Karpas-422 (cell line): ENCODE measurements around the gene TMCO4. TPM values are rescaled to one million over a fixed set of nuclear protein-coding genes. Genes with fewer than 3 reads are reported as not detected.

ENCODE experiments used
- DNase-seq: peaks from one replicate; pipeline ENCODE4 v3.0.0-alpha.2; 2015
- H2AFZ ChIP-seq: fragments of 200-600 bp; sonication (generic); 2 replicates; pipeline ENCODE4 v1.6.1; 2014; ENCODE audit warnings: antibody characterized with exemption, low read length, mixed read lengths
- H3K27ac ChIP-seq: fragments of 200-600 bp; sonication (generic); 2 replicates; pipeline ENCODE4 v1.5.1; 2014; ENCODE audit warnings: mild to moderate bottlenecking, low read length, moderate library complexity
- H3K27me3 ChIP-seq: fragments of 200-600 bp; sonication (generic); 2 replicates; pipeline ENCODE4 v1.6.1; 2014; ENCODE audit warnings: low read length, mixed read lengths
- H3K36me3 ChIP-seq: fragments of 200-600 bp; sonication (generic); 2 replicates; pipeline ENCODE4 v1.6.1; 2014; ENCODE audit warnings: low read length, mixed read lengths; ENCODE audit not compliant: insufficient read depth
- H3K4me1 ChIP-seq: fragments of 200-600 bp; sonication (generic); 2 replicates; pipeline ENCODE4 v1.6.1; 2014; ENCODE audit warnings: mild to moderate bottlenecking, low read length, mixed read lengths
- H3K4me2 ChIP-seq: fragments of 200-600 bp; sonication (generic); 2 replicates; pipeline ENCODE4 v1.6.1; 2014; ENCODE audit warnings: low read length, low read depth, mild to moderate bottlenecking; ENCODE audit not compliant: poor library complexity, severe bottlenecking
- H3K4me3 ChIP-seq: fragments of 200-600 bp; sonication (generic); 2 replicates; pipeline ENCODE4 v1.5.1; 2014; ENCODE audit warnings: mild to moderate bottlenecking, antibody characterized with exemption, low read length, mixed read lengths
- H3K79me2 ChIP-seq: fragments of 200-600 bp; sonication (generic); 2 replicates; pipeline ENCODE4 v1.6.1; 2014; ENCODE audit warnings: mild to moderate bottlenecking, low read length, mixed read lengths
- H3K9ac ChIP-seq: fragments of 200-600 bp; sonication (generic); 2 replicates; pipeline ENCODE4 v1.6.0; 2014; ENCODE audit warnings: low read length
- H3K9me2 ChIP-seq: fragments of 200-600 bp; sonication (generic), shearing (Covaris generic); replicated peaks from 2 replicates; pipeline ENCODE4 v1.6.0; 2014; ENCODE audit warnings: mild to moderate bottlenecking, low read length, moderate library complexity; ENCODE audit not compliant: insufficient read depth
- H3K9me3 ChIP-seq: fragments of 300-700, 200-600 bp; sonication (generic); 2 replicates; pipeline ENCODE4 v1.6.1; 2014; ENCODE audit warnings: low read length, mixed read lengths
- H4K20me1 ChIP-seq: fragments of 200-600 bp; sonication (generic); 2 replicates; pipeline ENCODE4 v1.6.1; 2014; ENCODE audit warnings: mild to moderate bottlenecking, antibody characterized with exemption, low read length, low read depth; ENCODE audit not compliant: insufficient read depth
- total RNA-seq: library from RNA; depleted of rRNA; stranded (reverse); fragments of >200 nt; shearing (Covaris generic); gene quantifications from 2 replicates; pipeline ENCODE4 v1.2.3, GENCODE V29; 2014; ENCODE audit warnings: low replicate concordance

TMCO4 gene
- total RNA-seq, 1 experiment from 2014 or later = 9.9 TPM

- no peak overlapping the region for H3K4me2 ChIP-seq
- no peaks in the 10 kb centered on the region for H3K36me3 ChIP-seq
- no peaks in the 10 kb centered on the region for H4K20me1 ChIP-seq
- H3K9ac ChIP-seq = no peak overlapping the region
- H3K9me2 ChIP-seq = no peaks in the 10 kb centered on the region
- H3K79me2 ChIP-seq = no peaks in the 10 kb centered on the region
- no peaks in the 10 kb centered on the region for H3K27me3 ChIP-seq
- H3K9me3 ChIP-seq = no peaks in the 10 kb centered on the region
- no peak overlapping the region for H3K4me3 ChIP-seq
- peak; percentile 82 for DNase-seq
- no peak overlapping the region for H2AFZ ChIP-seq
- no peak overlapping the region for H3K27ac ChIP-seq
- H3K4me1 ChIP-seq = peaks cover 3% of the 10 kb centered on the region
These were observed 137.9 kb downstream of the TMCO4 start for GRCh38 chr1:19661721-19662228.

GRCh38 chr1:19658186-19658585 is 141.5 kb downstream of the TMCO4 start:
- H3K9me2 ChIP-seq = no peaks in the 10 kb centered on the region
- no peak overlapping the region for H3K4me3 ChIP-seq
- H3K27ac ChIP-seq = no peak overlapping the region
- no peaks in the 10 kb centered on the region for H3K27me3 ChIP-seq
- H3K9ac ChIP-seq = no peak overlapping the region
- H3K9me3 ChIP-seq = no peaks in the 10 kb centered on the region
- no peak overlapping the region for H3K4me2 ChIP-seq
- no peaks in the 10 kb centered on the region for H3K36me3 ChIP-seq
- H2AFZ ChIP-seq = no peak overlapping the region
- DNase-seq = no peak
- no peaks in the 10 kb centered on the region for H3K79me2 ChIP-seq
- H4K20me1 ChIP-seq = no peaks in the 10 kb centered on the region
- peaks cover 8% of the 10 kb centered on the region for H3K4me1 ChIP-seq

- no peak overlapping the region for H3K4me3 ChIP-seq
- no peak overlapping the region for H3K4me2 ChIP-seq
- DNase-seq = no peak
- no peak overlapping the region for H3K27ac ChIP-seq
- H3K9me2 ChIP-seq = no peaks in the 10 kb centered on the region
- H3K27me3 ChIP-seq = no peaks in the 10 kb centered on the region
- H3K79me2 ChIP-seq = no peaks in the 10 kb centered on the region
- H4K20me1 ChIP-seq = no peaks in the 10 kb centered on the region
- no peak overlapping the region for H2AFZ ChIP-seq
- H3K36me3 ChIP-seq = no peaks in the 10 kb centered on the region
- no peaks in the 10 kb centered on the region for H3K9me3 ChIP-seq
- H3K9ac ChIP-seq = no peak overlapping the region
- H3K4me1 ChIP-seq = peaks cover 8% of the 10 kb centered on the region
These were observed 142.2 kb downstream of the TMCO4 start for GRCh38 chr1:19657511-19657910.

- Histone ChIP-seq H3K4me3 (no peak overlapping the region), H3K4me1 (peaks cover 8% of the 10 kb centered on the region), H3K4me2 (no peak overlapping the region), H3K27me3 (no peaks in the 10 kb centered on the region), H3K9me2 (no peaks in the 10 kb centered on the region), H3K9ac (no peak overlapping the region), H2AFZ (no peak overlapping the region), H3K79me2 (no peaks in the 10 kb centered on the region), H3K27ac (no peak overlapping the region), H3K36me3 (no peaks in the 10 kb centered on the region), H4K20me1 (no peaks in the 10 kb centered on the region), H3K9me3 (no peaks in the 10 kb centered on the region)
- peak; percentile 67 for DNase-seq
These were observed 142.8 kb downstream of the TMCO4 start for GRCh38 chr1:19656780-19657466.

GRCh38 chr1:19656134-19656779 is 143.5 kb downstream of the TMCO4 start:
- Histone ChIP-seq H3K9ac (no peak overlapping the region), H4K20me1 (no peaks in the 10 kb centered on the region), H3K36me3 (no peaks in the 10 kb centered on the region), H3K9me3 (no peaks in the 10 kb centered on the region), H3K4me3 (no peak overlapping the region), H2AFZ (no peak overlapping the region), H3K27ac (no peak overlapping the region), H3K4me2 (no peak overlapping the region), H3K27me3 (no peaks in the 10 kb centered on the region), H3K9me2 (no peaks in the 10 kb centered on the region), H3K79me2 (no peaks in the 10 kb centered on the region), H3K4me1 (peaks cover 8% of the 10 kb centered on the region)
- peak; percentile 64 for DNase-seq

- no peaks in the 10 kb centered on the region for H3K9me2 ChIP-seq
- no peak overlapping the region for H2AFZ ChIP-seq
- no peaks in the 10 kb centered on the region for H3K79me2 ChIP-seq
- H3K4me3 ChIP-seq = no peak overlapping the region
- no peaks in the 10 kb centered on the region for H3K36me3 ChIP-seq
- no peaks in the 10 kb centered on the region for H3K9me3 ChIP-seq
- H4K20me1 ChIP-seq = no peaks in the 10 kb centered on the region
- no peak overlapping the region for H3K9ac ChIP-seq
- H3K4me2 ChIP-seq = no peak overlapping the region
- peaks cover 8% of the 10 kb centered on the region for H3K4me1 ChIP-seq
- H3K27ac ChIP-seq = no peak overlapping the region
- DNase-seq = no peak
- no peaks in the 10 kb centered on the region for H3K27me3 ChIP-seq
These were observed 144.0 kb downstream of the TMCO4 start for GRCh38 chr1:19655718-19656080.

GRCh38 chr1:19654886-19655717 is 144.6 kb downstream of the TMCO4 start:
- no peak overlapping the region for H3K27ac ChIP-seq
- H4K20me1 ChIP-seq = no peaks in the 10 kb centered on the region
- H3K4me2 ChIP-seq = no peak overlapping the region
- no peak overlapping the region for H3K4me3 ChIP-seq
- no peak for DNase-seq
- peaks cover 8% of the 10 kb centered on the region for H3K4me1 ChIP-seq
- no peaks in the 10 kb centered on the region for H3K9me3 ChIP-seq
- H3K9me2 ChIP-seq = no peaks in the 10 kb centered on the region
- H3K79me2 ChIP-seq = no peaks in the 10 kb centered on the region
- no peak overlapping the region for H2AFZ ChIP-seq
- no peaks in the 10 kb centered on the region for H3K27me3 ChIP-seq
- H3K36me3 ChIP-seq = no peaks in the 10 kb centered on the region
- no peak overlapping the region for H3K9ac ChIP-seq

GRCh38 chr1:19654386-19654785 is 145.3 kb downstream of the TMCO4 start:
- H3K9me3 ChIP-seq = no peaks in the 10 kb centered on the region

More at GRCh38 chr1:19654386-19654785, 145.3 kb downstream of the TMCO4 start:
- Histone ChIP-seq H3K36me3 (no peaks in the 10 kb centered on the region), H3K79me2 (no peaks in the 10 kb centered on the region), H3K4me1 (peaks cover 5% of the 10 kb centered on the region), H3K4me3 (no peak overlapping the region), H3K27ac (no peak overlapping the region), H3K9ac (no peak overlapping the region), H3K27me3 (no peaks in the 10 kb centered on the region), H2AFZ (no peak overlapping the region), H3K9me2 (no peaks in the 10 kb centered on the region), H3K4me2 (peak overlapping the region; percentile 28), H4K20me1 (no peaks in the 10 kb centered on the region)
- no peak for DNase-seq
